WTC11 (cell line): ENCODE data around the gene SRGAP1. TPM values are rescaled to one million over a fixed set of nuclear protein-coding genes. Genes with fewer than 3 reads are reported as not detected.

ENCODE experiments used
- ATF1 ChIP-seq: sonication (generic); formaldehyde crosslinking; IDR thresholded peaks from 2 replicates; pipeline ENCODE4 v1.8.1; 2023; ENCODE audit warnings: mild to moderate bottlenecking, moderate library complexity, missing genetic modification reagents
- CBFB ChIP-seq: sonication (generic); formaldehyde crosslinking; IDR thresholded peaks from 2 replicates; pipeline ENCODE4 v1.8.1; 2022; ENCODE audit warnings: mild to moderate bottlenecking, low read depth, missing genetic modification reagents
- ELF4 ChIP-seq: sonication (generic); formaldehyde crosslinking; IDR thresholded peaks from 2 replicates; pipeline ENCODE4 v1.8.1; 2022; ENCODE audit warnings: low read depth, mild to moderate bottlenecking, moderate library complexity, missing genetic modification reagents
- ETV6 ChIP-seq: sonication (generic); formaldehyde crosslinking; IDR thresholded peaks from 2 replicates; pipeline ENCODE4 v1.8.1; 2022; ENCODE audit warnings: mild to moderate bottlenecking, missing genetic modification reagents
- FOXJ3 ChIP-seq: sonication (generic); formaldehyde crosslinking; IDR thresholded peaks from 2 replicates; pipeline ENCODE4 v1.9.0; 2021; ENCODE audit warnings: missing genetic modification reagents, mild to moderate bottlenecking, borderline replicate concordance
- GRHL2 ChIP-seq: fragments of 250-450 bp; sonication (Bioruptor Pico); IDR thresholded peaks from 2 replicates; pipeline ENCODE4 v1.8.0; 2022; ENCODE audit warnings: mild to moderate bottlenecking, moderate library complexity; ENCODE audit not compliant: insufficient replicate concordance, severe bottlenecking
- HMGA2 ChIP-seq: fragments of 250-450 bp; sonication (Bioruptor Pico); IDR thresholded peaks from 2 replicates; pipeline ENCODE4 v1.4.0; 2021; ENCODE audit warnings: mild to moderate bottlenecking, moderate library complexity
- IRF2 ChIP-seq: sonication (generic); formaldehyde crosslinking; IDR thresholded peaks from 2 replicates; pipeline ENCODE4 v1.8.0; 2022; ENCODE audit warnings: low read depth, missing genetic modification reagents, borderline replicate concordance
- JUN ChIP-seq: sonication (generic); formaldehyde crosslinking; IDR thresholded peaks from 2 replicates; pipeline ENCODE4 v1.8.0; 2023; ENCODE audit warnings: mild to moderate bottlenecking, missing genetic modification reagents
- MXD4 ChIP-seq: fragments of 250-450 bp; sonication (Bioruptor Pico); IDR thresholded peaks from 2 replicates; pipeline ENCODE4 v1.8.0; 2021; ENCODE audit warnings: mild to moderate bottlenecking, moderate library complexity, borderline replicate concordance
- NFE2L1 ChIP-seq: sonication (generic); formaldehyde crosslinking; IDR thresholded peaks from 2 replicates; pipeline ENCODE4 v1.8.1; 2023; ENCODE audit warnings: missing genetic modification reagents
- NFYB ChIP-seq: sonication (generic); formaldehyde crosslinking; conservative IDR thresholded peaks from 2 replicates; pipeline ENCODE4 v1.8.0; 2022; ENCODE audit warnings: low read depth, missing genetic modification reagents
- NR1H2 ChIP-seq: sonication (generic); formaldehyde crosslinking; IDR thresholded peaks from 2 replicates; pipeline ENCODE4 v1.9.0; 2021; ENCODE audit warnings: mild to moderate bottlenecking, moderate library complexity, missing genetic modification reagents
- RELA ChIP-seq: sonication (generic); formaldehyde crosslinking; IDR thresholded peaks from 2 replicates; pipeline ENCODE4 v1.8.1; 2022; ENCODE audit warnings: missing genetic modification reagents, mild to moderate bottlenecking, borderline replicate concordance
- SOX15 ChIP-seq: fragments of 250-450 bp; sonication (Bioruptor Pico); IDR thresholded peaks from 2 replicates; pipeline ENCODE4 v1.9.0; 2021; ENCODE audit warnings: mild to moderate bottlenecking
- TCF7 ChIP-seq: sonication (generic); formaldehyde crosslinking; IDR thresholded peaks from 2 replicates; pipeline ENCODE4 v1.8.0; 2022; ENCODE audit warnings: mild to moderate bottlenecking, low read depth, missing genetic modification reagents, moderate library complexity
- TP53 ChIP-seq: sonication (generic); formaldehyde crosslinking; IDR thresholded peaks from 2 replicates; pipeline ENCODE4 v1.8.1; 2023; ENCODE audit warnings: mild to moderate bottlenecking, missing genetic modification reagents
- ZBTB21 ChIP-seq: sonication (generic); formaldehyde crosslinking; IDR thresholded peaks from 2 replicates; pipeline ENCODE4 v1.8.1; 2023; ENCODE audit warnings: mild to moderate bottlenecking, missing genetic modification reagents, borderline replicate concordance
- ZNF121 ChIP-seq: sonication (generic); formaldehyde crosslinking; IDR thresholded peaks from 2 replicates; pipeline ENCODE4 v1.8.0; 2023; ENCODE audit warnings: missing genetic modification reagents
- ZNF138 ChIP-seq: sonication (generic); formaldehyde crosslinking; conservative IDR thresholded peaks from 2 replicates; pipeline ENCODE4 v1.8.1; 2022; ENCODE audit warnings: mild to moderate bottlenecking, moderate library complexity, missing genetic modification reagents
- ZNF263 ChIP-seq: sonication (generic); formaldehyde crosslinking; IDR thresholded peaks from 2 replicates; pipeline ENCODE4 v1.8.1; 2022; ENCODE audit warnings: low read depth, mild to moderate bottlenecking, moderate library complexity, missing genetic modification reagents
- total RNA-seq: library from RNA; stranded (reverse); gene quantifications from 3 replicates; pipeline ENCODE4 v1.2.3, GENCODE V29; 2021
- TF ChIP-seq, protein P1 (sequence below): sonication (generic); formaldehyde crosslinking; IDR thresholded peaks from 2 replicates; pipeline ENCODE4 v1.8.1; 2022; ENCODE audit warnings: low read depth, mild to moderate bottlenecking, moderate library complexity, missing genetic modification reagents, borderline replicate concordance
- TF ChIP-seq, protein P2 (sequence below): fragments of 250-450 bp; sonication (Bioruptor Pico); IDR thresholded peaks from 2 replicates; pipeline ENCODE4 v1.8.0; 2021; ENCODE audit warnings: mild to moderate bottlenecking
- TF ChIP-seq, protein P3 (sequence below): sonication (generic); formaldehyde crosslinking; IDR thresholded peaks from 2 replicates; pipeline ENCODE4 v1.8.0; 2022; ENCODE audit warnings: mild to moderate bottlenecking, missing genetic modification reagents
- TF ChIP-seq, protein P4 (sequence below): sonication (generic); formaldehyde crosslinking; IDR thresholded peaks from 2 replicates; pipeline ENCODE4 v1.8.0; 2022; ENCODE audit warnings: missing genetic modification reagents
- TF ChIP-seq, protein P5 (sequence below): fragments of 250-450 bp; sonication (Bioruptor Pico); IDR thresholded peaks from 2 replicates; pipeline ENCODE4 v1.9.0; 2021; ENCODE audit warnings: mild to moderate bottlenecking
- TF ChIP-seq, protein P6 (sequence below): sonication (generic); formaldehyde crosslinking; IDR thresholded peaks from 2 replicates; pipeline ENCODE4 v1.8.1; 2022; ENCODE audit warnings: mild to moderate bottlenecking, missing genetic modification reagents, moderate library complexity, borderline replicate concordance

The SRGAP1 gene
- total RNA-seq, 1 experiment from 2014 or later: 10.3 TPM

DNA sequence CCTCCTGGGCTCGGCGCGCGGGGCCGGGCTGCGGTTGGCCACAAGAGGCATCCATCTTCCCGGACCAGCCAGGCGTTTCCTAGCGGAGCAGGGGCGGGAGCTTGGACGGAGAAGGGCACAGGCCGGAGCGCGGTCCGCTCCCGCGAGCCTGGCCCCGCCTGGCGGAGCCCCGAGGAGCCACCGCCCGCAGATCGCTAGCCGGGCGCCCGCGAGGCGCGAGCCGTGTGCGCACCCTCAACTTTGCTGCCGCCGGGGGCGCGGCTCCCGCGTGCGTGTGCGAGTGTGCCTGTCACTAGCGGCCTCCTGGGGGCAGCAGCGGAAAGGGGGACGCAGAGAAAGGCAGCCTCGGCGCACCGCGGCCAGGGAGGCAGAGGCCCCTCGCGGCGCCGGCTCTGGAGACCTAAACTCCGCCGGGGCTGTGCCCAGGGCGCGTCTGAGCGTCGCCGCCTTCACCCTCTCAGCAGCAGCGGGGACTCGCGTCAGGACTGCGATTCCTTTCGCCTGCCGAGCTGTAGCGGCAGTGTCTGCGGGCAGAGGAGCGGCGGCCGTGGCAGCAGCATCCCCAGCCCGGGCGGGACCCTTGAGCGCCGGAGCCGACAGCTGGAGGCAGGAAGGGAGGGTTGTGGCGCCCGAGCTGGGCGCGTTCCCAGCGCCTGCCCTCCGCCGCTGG, 644 bp upstream of the SRGAP1 start (continued):
- TF ChIP-seq, protein P1, sequence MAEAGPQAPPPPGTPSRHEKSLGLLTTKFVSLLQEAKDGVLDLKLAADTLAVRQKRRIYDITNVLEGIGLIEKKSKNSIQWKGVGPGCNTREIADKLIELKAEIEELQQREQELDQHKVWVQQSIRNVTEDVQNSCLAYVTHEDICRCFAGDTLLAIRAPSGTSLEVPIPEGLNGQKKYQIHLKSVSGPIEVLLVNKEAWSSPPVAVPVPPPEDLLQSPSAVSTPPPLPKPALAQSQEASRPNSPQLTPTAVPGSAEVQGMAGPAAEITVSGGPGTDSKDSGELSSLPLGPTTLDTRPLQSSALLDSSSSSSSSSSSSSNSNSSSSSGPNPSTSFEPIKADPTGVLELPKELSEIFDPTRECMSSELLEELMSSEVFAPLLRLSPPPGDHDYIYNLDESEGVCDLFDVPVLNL (CRISPR knock-in tag): no peak
- TF ChIP-seq TCF7 (CRISPR knock-in tag) (no peak), ETV6 (CRISPR knock-in tag) (0 out of 2 replicates have a peak, but pooled peaks have one; percentile 67), RELA (CRISPR knock-in tag) (no peak; the same call in 1 of the 2 replicates), ZNF138 (CRISPR knock-in tag) (0 out of 2 replicates have a peak, but pooled peaks have one; percentile 39), HMGA2 (no peak), SOX15 (no peak), NFYB (CRISPR knock-in tag) (peak; percentile 77), NFE2L1 (CRISPR knock-in tag) (peak; percentile 48; the same call in 1 of the 2 replicates), ZBTB21 (0 out of 2 replicates have a peak, but pooled peaks have one; percentile 49), GRHL2 (CRISPR knock-in tag) (no peak), TP53 (CRISPR knock-in tag) (peak; percentile 53; the same call in 1 of the 2 replicates), IRF2 (CRISPR knock-in tag) (no peak), ATF1 (CRISPR knock-in tag) (peak; percentile 76; the same call in 1 of the 2 replicates), ZNF263 (CRISPR knock-in tag) (no peak; the same call in 1 of the 2 replicates), NR1H2 (CRISPR knock-in tag) (no peak), CBFB (CRISPR knock-in tag) (0 out of 2 replicates have a peak, but pooled peaks have one; percentile 75), JUN (peak; percentile 67; the same call in 1 of the 2 replicates), MXD4 (no peak), ELF4 (0 out of 2 replicates have a peak, but pooled peaks have one; percentile 12), ZNF121 (CRISPR knock-in tag) (no peak), FOXJ3 (CRISPR knock-in tag) (no peak)
- TF ChIP-seq, protein P2, sequence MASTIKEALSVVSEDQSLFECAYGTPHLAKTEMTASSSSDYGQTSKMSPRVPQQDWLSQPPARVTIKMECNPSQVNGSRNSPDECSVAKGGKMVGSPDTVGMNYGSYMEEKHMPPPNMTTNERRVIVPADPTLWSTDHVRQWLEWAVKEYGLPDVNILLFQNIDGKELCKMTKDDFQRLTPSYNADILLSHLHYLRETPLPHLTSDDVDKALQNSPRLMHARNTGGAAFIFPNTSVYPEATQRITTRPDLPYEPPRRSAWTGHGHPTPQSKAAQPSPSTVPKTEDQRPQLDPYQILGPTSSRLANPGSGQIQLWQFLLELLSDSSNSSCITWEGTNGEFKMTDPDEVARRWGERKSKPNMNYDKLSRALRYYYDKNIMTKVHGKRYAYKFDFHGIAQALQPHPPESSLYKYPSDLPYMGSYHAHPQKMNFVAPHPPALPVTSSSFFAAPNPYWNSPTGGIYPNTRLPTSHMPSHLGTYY (CRISPR knock-in tag): peak; percentile 71; the same call in 1 of the 2 replicates
- TF ChIP-seq, protein P3, sequence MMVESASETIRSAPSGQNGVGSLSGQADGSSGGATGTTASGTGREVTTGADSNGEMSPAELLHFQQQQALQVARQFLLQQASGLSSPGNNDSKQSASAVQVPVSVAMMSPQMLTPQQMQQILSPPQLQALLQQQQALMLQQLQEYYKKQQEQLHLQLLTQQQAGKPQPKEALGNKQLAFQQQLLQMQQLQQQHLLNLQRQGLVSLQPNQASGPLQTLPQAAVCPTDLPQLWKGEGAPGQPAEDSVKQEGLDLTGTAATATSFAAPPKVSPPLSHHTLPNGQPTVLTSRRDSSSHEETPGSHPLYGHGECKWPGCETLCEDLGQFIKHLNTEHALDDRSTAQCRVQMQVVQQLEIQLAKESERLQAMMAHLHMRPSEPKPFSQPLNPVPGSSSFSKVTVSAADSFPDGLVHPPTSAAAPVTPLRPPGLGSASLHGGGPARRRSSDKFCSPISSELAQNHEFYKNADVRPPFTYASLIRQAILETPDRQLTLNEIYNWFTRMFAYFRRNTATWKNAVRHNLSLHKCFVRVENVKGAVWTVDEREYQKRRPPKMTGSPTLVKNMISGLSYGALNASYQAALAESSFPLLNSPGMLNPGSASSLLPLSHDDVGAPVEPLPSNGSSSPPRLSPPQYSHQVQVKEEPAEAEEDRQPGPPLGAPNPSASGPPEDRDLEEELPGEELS (CRISPR knock-in tag): peak; percentile 63; the same call in 1 of the 2 replicates
- TF ChIP-seq, protein P4, sequence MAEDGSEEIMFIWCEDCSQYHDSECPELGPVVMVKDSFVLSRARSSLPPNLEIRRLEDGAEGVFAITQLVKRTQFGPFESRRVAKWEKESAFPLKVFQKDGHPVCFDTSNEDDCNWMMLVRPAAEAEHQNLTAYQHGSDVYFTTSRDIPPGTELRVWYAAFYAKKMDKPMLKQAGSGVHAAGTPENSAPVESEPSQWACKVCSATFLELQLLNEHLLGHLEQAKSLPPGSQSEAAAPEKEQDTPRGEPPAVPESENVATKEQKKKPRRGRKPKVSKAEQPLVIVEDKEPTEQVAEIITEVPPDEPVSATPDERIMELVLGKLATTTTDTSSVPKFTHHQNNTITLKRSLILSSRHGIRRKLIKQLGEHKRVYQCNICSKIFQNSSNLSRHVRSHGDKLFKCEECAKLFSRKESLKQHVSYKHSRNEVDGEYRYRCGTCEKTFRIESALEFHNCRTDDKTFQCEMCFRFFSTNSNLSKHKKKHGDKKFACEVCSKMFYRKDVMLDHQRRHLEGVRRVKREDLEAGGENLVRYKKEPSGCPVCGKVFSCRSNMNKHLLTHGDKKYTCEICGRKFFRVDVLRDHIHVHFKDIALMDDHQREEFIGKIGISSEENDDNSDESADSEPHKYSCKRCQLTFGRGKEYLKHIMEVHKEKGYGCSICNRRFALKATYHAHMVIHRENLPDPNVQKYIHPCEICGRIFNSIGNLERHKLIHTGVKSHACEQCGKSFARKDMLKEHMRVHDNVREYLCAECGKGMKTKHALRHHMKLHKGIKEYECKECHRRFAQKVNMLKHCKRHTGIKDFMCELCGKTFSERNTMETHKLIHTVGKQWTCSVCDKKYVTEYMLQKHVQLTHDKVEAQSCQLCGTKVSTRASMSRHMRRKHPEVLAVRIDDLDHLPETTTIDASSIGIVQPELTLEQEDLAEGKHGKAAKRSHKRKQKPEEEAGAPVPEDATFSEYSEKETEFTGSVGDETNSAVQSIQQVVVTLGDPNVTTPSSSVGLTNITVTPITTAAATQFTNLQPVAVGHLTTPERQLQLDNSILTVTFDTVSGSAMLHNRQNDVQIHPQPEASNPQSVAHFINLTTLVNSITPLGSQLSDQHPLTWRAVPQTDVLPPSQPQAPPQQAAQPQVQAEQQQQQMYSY (CRISPR knock-in tag): no peak
- TF ChIP-seq, protein P5, sequence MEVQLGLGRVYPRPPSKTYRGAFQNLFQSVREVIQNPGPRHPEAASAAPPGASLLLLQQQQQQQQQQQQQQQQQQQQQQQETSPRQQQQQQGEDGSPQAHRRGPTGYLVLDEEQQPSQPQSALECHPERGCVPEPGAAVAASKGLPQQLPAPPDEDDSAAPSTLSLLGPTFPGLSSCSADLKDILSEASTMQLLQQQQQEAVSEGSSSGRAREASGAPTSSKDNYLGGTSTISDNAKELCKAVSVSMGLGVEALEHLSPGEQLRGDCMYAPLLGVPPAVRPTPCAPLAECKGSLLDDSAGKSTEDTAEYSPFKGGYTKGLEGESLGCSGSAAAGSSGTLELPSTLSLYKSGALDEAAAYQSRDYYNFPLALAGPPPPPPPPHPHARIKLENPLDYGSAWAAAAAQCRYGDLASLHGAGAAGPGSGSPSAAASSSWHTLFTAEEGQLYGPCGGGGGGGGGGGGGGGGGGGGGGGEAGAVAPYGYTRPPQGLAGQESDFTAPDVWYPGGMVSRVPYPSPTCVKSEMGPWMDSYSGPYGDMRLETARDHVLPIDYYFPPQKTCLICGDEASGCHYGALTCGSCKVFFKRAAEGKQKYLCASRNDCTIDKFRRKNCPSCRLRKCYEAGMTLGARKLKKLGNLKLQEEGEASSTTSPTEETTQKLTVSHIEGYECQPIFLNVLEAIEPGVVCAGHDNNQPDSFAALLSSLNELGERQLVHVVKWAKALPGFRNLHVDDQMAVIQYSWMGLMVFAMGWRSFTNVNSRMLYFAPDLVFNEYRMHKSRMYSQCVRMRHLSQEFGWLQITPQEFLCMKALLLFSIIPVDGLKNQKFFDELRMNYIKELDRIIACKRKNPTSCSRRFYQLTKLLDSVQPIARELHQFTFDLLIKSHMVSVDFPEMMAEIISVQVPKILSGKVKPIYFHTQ (CRISPR knock-in tag): no peak
- TF ChIP-seq, protein P6, sequence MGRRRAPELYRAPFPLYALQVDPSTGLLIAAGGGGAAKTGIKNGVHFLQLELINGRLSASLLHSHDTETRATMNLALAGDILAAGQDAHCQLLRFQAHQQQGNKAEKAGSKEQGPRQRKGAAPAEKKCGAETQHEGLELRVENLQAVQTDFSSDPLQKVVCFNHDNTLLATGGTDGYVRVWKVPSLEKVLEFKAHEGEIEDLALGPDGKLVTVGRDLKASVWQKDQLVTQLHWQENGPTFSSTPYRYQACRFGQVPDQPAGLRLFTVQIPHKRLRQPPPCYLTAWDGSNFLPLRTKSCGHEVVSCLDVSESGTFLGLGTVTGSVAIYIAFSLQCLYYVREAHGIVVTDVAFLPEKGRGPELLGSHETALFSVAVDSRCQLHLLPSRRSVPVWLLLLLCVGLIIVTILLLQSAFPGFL (CRISPR knock-in tag): no peak
